ENCODE data around the gene SET. TPM values are rescaled to one million over a fixed set of nuclear protein-coding genes. Genes with fewer than 3 reads are reported as not detected.

The SET gene
- total and polyA plus RNA-seq, 2 of the 8 experiments (the other 6 are each of a cell fraction or from before 2014, with no cell fraction given) = 466 to 1,345 TPM

GRCh38 chr9:128643519-128644300, 45.3 kb upstream of the SET start:
- ChIA-PET CTCF (ENCODE audit: partially characterized antibody) (interaction anchor here (0.7 to 5.7 kb wide), 5 partner anchors 9 to 121 kb away, joined by 3 to 37 read pairs (median 3); no protein-coding TSS in a partner anchor), POLR2A (ENCODE audit: partially characterized antibody) (interaction anchor here (0.6 to 15.6 kb wide), 3 partner anchors 10 to 342 kb away, joined by 3 to 313 read pairs (median 8); partner anchors contain the start of gene SET)
- Histone ChIP-seq H2AK5ac (ENCODE audit: low read depth, low read length) (no peak overlapping the region), H3K79me2 (ENCODE audit: control insufficient read depth in 1 of 2, insufficient read depth in 2 of 2, low read length in 2 of 2) (no peaks in the 10 kb centered on the region; a peak in 1 of 4 replicates), H3K23ac (ENCODE audit: insufficient read length) (no peak overlapping the region), H3K4ac (replicated peaks; ENCODE audit: insufficient read length, low read depth, low read length) (no peak overlapping the region), H3K4me2 (ENCODE audit: insufficient read depth in 1 of 2, low read depth in 2 of 2, low read length in 2 of 2) (no peak overlapping the region), H3K18ac (ENCODE audit: extremely low read depth, low read length) (no peak overlapping the region), H3K23me2 (ENCODE audit: low read depth, low read length) (no peaks in the 10 kb centered on the region), H2BK20ac (ENCODE audit: low read length) (no peak overlapping the region), H3K14ac (ENCODE audit: insufficient read length) (no peak overlapping the region), H2BK5ac (ENCODE audit: low read depth, low read length) (no peak overlapping the region), H3K9me3 (ENCODE audit: insufficient read depth in 2 of 2, low read depth in 1 of 2, low read length in 1 of 2) (no peaks in the 10 kb centered on the region), H2BK120ac (replicated peaks; ENCODE audit: low read depth, low read length) (no peak overlapping the region), H3K27ac (ENCODE audit: low read depth, low read length) (no peak overlapping the region), H3K27me3 (replicated peaks in 1 of 4; ENCODE audit: control insufficient read depth in 3 of 4, extremely low read depth in 1 of 4, insufficient read depth in 3 of 4, low read length in 3 of 4) (no peaks in the 10 kb centered on the region), H3K36me3 (ENCODE audit: control insufficient read depth in 2 of 4, insufficient read depth in 4 of 4, low read length in 3 of 4) (peaks cover 2 to 11% (median 9%) of the 10 kb centered on the region in 4 experiments; a peak in 5 of 8 replicates), H3K9ac (replicated peaks in 1 of 4; ENCODE audit: extremely low read depth in 1 of 4, low read depth in 3 of 4, low read length in 3 of 4) (no peak overlapping the region), H3K4me3 (ENCODE audit: extremely low read depth in 1 of 4, insufficient read depth in 2 of 4, low read depth in 3 of 4, low read length in 4 of 4) (no peak overlapping the region), H3K56ac (replicated peaks; ENCODE audit: insufficient read length, low read depth, low read length) (no peak overlapping the region), H2BK15ac (ENCODE audit: low read length) (no peak overlapping the region), H4K20me1 (replicated peaks in 1 of 2; ENCODE audit: control insufficient read depth in 1 of 2, insufficient read depth in 2 of 2, low read length in 2 of 2) (peaks cover 0 to 3% of the 10 kb centered on the region in 2 experiments), H2BK12ac (ENCODE audit: low read depth, low read length) (no peak overlapping the region), H4K8ac (ENCODE audit: extremely low read depth, insufficient read depth, low read length) (peak overlapping the region; percentile 1; the same call in 1 of the 2 replicates), H4K5ac (ENCODE audit: insufficient read length, low read depth, low read length) (no peak overlapping the region), H3K4me1 (replicated peaks in 1 of 4; ENCODE audit: control insufficient read depth in 3 of 4, insufficient read depth in 4 of 4, low read length in 3 of 4) (no peaks in the 10 kb centered on the region), H3K79me1 (ENCODE audit: low read depth, low read length) (0 out of 2 replicates have a peak, but pooled peaks cover 8% of the 10 kb centered on the region), H2AFZ (ENCODE audit: low read length) (no peak overlapping the region), H4K91ac (replicated peaks; ENCODE audit: insufficient read length, low read length) (no peak overlapping the region)
- TF ChIP-seq RNF2 (IDR thresholded peaks at IDR 0.05; ENCODE audit: borderline replicate concordance, low read depth, low read length, missing control alignments, poor library complexity, severe bottlenecking) (no peak), POLR2AphosphoS5 (IDR thresholded peaks at IDR 0.05; ENCODE audit: low read depth, low read length) (no peak), RFX5 (IDR thresholded peaks at IDR 0.05; ENCODE audit: borderline replicate concordance, low read depth, low read length) (no peak), KDM1A (IDR thresholded peaks at IDR 0.05; ENCODE audit: borderline replicate concordance, low read length) (peak; percentile 43; the same call in 1 of the 2 replicates)
- DNase-seq (ENCODE audit: low read depth in 1 of 2, low spot score in 2 of 2) (no peak), FAIRE-seq (no peak)
- WGBS, 2 experiments (ENCODE audit: extremely low coverage in 1 of 2, insufficient coverage in 1 of 2, insufficient read length in 1 of 2, insufficient replicate concordance in 2 of 2, low coverage in 1 of 2, low lambda C conversion rate in 2 of 2, missing lambda C conversion rate in 1 of 2) = 80% methylated on average over 12 of the region's 12 CpGs; no CpG with 5 or more reads in 1 of the 2 experiments

Data from H1 (cell line).